ENCODE results near the gene TRMT2B.
"Not testable (repeated sequence)": the region's sequence is repeated elsewhere in the genome, so short reads cannot be mapped to it uniquely, and the experiment has no call there.

DNA sequence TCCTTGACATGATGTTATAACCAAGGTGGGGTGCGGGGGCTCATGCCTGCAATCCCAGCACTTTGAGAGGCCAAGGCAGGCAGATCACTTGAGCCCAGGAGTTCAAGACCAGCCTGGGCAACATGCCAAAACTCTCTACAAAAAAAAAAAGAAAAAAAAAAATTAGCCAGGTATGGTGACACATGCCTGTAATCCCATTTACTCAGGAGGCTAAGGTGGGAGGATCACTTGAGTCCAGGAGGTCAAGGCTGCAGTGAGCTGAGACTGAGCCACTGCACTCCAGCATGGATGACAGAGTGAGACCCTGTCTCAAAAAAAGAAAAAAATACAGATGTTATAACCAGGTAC lies 70.4 kb downstream of the TRMT2B start:
- TF ChIP-seq, protein P1, sequence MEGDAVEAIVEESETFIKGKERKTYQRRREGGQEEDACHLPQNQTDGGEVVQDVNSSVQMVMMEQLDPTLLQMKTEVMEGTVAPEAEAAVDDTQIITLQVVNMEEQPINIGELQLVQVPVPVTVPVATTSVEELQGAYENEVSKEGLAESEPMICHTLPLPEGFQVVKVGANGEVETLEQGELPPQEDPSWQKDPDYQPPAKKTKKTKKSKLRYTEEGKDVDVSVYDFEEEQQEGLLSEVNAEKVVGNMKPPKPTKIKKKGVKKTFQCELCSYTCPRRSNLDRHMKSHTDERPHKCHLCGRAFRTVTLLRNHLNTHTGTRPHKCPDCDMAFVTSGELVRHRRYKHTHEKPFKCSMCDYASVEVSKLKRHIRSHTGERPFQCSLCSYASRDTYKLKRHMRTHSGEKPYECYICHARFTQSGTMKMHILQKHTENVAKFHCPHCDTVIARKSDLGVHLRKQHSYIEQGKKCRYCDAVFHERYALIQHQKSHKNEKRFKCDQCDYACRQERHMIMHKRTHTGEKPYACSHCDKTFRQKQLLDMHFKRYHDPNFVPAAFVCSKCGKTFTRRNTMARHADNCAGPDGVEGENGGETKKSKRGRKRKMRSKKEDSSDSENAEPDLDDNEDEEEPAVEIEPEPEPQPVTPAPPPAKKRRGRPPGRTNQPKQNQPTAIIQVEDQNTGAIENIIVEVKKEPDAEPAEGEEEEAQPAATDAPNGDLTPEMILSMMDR (IDR thresholded peaks at IDR 0.05) = not testable (repeated sequence)
- not testable (repeated sequence) for TF ChIP-seq POLR2A (IDR thresholded peaks at IDR 0.05)
